Activated CD8-positive, alpha-beta T cell treated with anti-CD3 and anti-CD28 coated beads, Interleukin-2, amount 10 ng/mL, durations not matched to agents 7 days and 5 days (primary cell): ENCODE data around the gene TUBB4B. TPM values are rescaled to one million over a fixed set of nuclear protein-coding genes. Genes with fewer than 3 reads are reported as not detected.

ENCODE experiments used
- ATAC-seq: fragments of 150-1000 bp; cut with Tn5 transposase; one replicate; pipeline ENCODE4 v1.10.0; 2021; ENCODE audit warnings: moderate library complexity
- CTCF ChIA-PET: fragments of 350-600 bp; sonication (Branson Sonifier 250); formaldehyde crosslinking; loops from one replicate; lab custom pipeline; 2021; ENCODE audit warnings: antibody characterized with exemption; lab: Charles Lee
- POLR2A ChIA-PET: fragments of 350-600 bp; sonication (Branson Sonifier 250); formaldehyde crosslinking; loops from one replicate; lab custom pipeline; 2021; ENCODE audit warnings: antibody characterized with exemption; lab: Charles Lee
- DNase-seq: peaks from one replicate; pipeline ENCODE4 v3.0.0-alpha.2; 2020
- H3K27ac Mint-ChIP-seq: one replicate; pipeline ENCODE4 v1.8.0; 2021; ENCODE audit warnings: mild to moderate bottlenecking, mixed read lengths
- H3K27me3 Mint-ChIP-seq: one replicate; pipeline ENCODE4 v1.8.0; 2021; ENCODE audit warnings: low read depth, mixed read lengths
- H3K36me3 Mint-ChIP-seq: one replicate; pipeline ENCODE4 v1.8.0; 2021; ENCODE audit warnings: low read depth, mixed read lengths
- H3K4me1 Mint-ChIP-seq: one replicate; pipeline ENCODE4 v1.8.0; 2021; ENCODE audit warnings: low read depth, mixed read lengths
- H3K4me3 Mint-ChIP-seq: one replicate; pipeline ENCODE4 v1.8.0; 2021; ENCODE audit warnings: mild to moderate bottlenecking, mixed read lengths
- H3K9me3 Mint-ChIP-seq: one replicate; pipeline ENCODE4 v1.8.0; 2022; ENCODE audit warnings: mixed read lengths; ENCODE audit not compliant: insufficient read depth
- total RNA-seq, 2 experiments: library from RNA; stranded (reverse); gene quantifications; one replicate each; pipeline ENCODE4 v1.2.3, GENCODE V29; 2021

Gene TUBB4B
- total RNA-seq, 2 experiments from 2014 or later = 417 to 432 TPM

- DNase-seq (no peak), ATAC-seq (no peak)
- Mint-ChIP-seq H3K4me1 (peaks cover 38% of the 10 kb centered on the region), H3K27me3 (no peaks in the 10 kb centered on the region), H3K36me3 (peaks cover 6% of the 10 kb centered on the region), H3K4me3 (peak overlapping the region; percentile 72), H3K9me3 (no peaks in the 10 kb centered on the region), H3K27ac (peak overlapping the region; percentile 55)
- ChIA-PET CTCF (interaction anchor here (1.2 to 2.1 kb wide), 2 partner anchors 10 to 37 kb away, joined by 4 to 12 read pairs; partner anchors contain the start of genes ANAPC2 and SSNA1), POLR2A (interaction anchor here (2.0 to 3.4 kb wide), 2 partner anchors 11 to 70 kb away, joined by 5 to 27 read pairs; partner anchors contain the start of genes ANAPC2 and SSNA1)
These were observed 41.5 kb upstream of the TUBB4B start for GRCh38 chr9:137199411-137200121.

GRCh38 chr9:137200311-137201204 is 40.5 kb upstream of the TUBB4B start, which contains the start of gene TPRN:
TPRN (minus strand) TSS chr9:137200741; CDS start chr9:137200711, 30 bp downstream.
- no peaks in the 10 kb centered on the region for H3K27me3 Mint-ChIP-seq
- peaks cover 6% of the 10 kb centered on the region for H3K36me3 Mint-ChIP-seq
- peak within 1 kb of the TSS; percentile 86 for H3K4me3 Mint-ChIP-seq
- H3K9me3 Mint-ChIP-seq = no peaks in the 10 kb centered on the region
- ATAC-seq (peak; percentile 97), DNase-seq (peak; percentile 99)
- H3K4me1 Mint-ChIP-seq = peaks cover 39% of the 10 kb centered on the region
- peak within 1 kb of the TSS; percentile 86 for H3K27ac Mint-ChIP-seq
- ChIA-PET POLR2A (interaction anchor here (0.7 to 1.9 kb wide), 9 partner anchors 13 to 393 kb away, joined by 3 to 20 read pairs (median 4); partner anchors contain the start of genes ANAPC2, NELFB, SSNA1 and TUBB4B), CTCF (interaction anchor here (0.6 to 1.9 kb wide), 8 partner anchors 8 to 133 kb away, joined by 3 to 13 read pairs (median 4); partner anchors contain the start of genes ANAPC2 and SSNA1)

GRCh38 chr9:137201205-137201868 is 39.8 kb upstream of the TUBB4B start:
- H3K36me3 Mint-ChIP-seq = peaks cover 8% of the 10 kb centered on the region
- no peak for ATAC-seq
- H3K9me3 Mint-ChIP-seq = no peaks in the 10 kb centered on the region
- H3K4me3 Mint-ChIP-seq = peak overlapping the region; percentile 86
- ChIA-PET POLR2A (interaction anchor here (0.6 to 1.9 kb wide), 9 partner anchors 13 to 394 kb away, joined by 3 to 20 read pairs (median 4); partner anchors contain the start of genes ANAPC2, NELFB, SSNA1 and TUBB4B), CTCF (interaction anchor here (0.6 to 1.9 kb wide), 8 partner anchors 9 to 133 kb away, joined by 3 to 13 read pairs (median 4); partner anchors contain the start of genes ANAPC2 and SSNA1)
- DNase-seq = no peak
- H3K27ac Mint-ChIP-seq = peak overlapping the region; percentile 86
- peaks cover 43% of the 10 kb centered on the region for H3K4me1 Mint-ChIP-seq
- H3K27me3 Mint-ChIP-seq = no peaks in the 10 kb centered on the region

DNA sequence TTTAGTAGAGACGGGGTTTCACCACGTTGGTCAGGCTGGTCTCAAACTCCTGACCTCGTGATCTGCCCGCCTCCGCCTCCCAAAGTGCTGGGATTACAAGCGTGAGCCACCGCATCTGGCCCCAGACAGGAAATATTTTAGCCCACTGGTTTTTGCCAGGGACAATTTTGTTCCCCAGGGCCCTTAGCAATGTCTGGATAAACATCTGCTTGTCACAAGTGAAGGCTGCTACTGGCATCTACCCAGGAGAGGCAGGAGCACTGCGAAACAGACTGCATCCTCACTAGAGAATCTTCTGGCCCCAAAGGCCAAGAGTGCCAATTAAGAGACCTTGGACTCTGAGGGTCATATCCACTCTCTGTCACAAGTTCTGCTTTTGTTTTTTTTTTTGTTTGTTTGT is 38.1 kb upstream of the TUBB4B start:
- ChIA-PET CTCF (interaction anchor here (0.9 to 1.1 kb wide), 2 partner anchors 24 to 34 kb away, joined by 3 read pairs; partner anchors contain the start of gene RNF224), POLR2A (interaction anchor here (1.0 kb wide), 1 partner anchor 14 kb away, joined by 3 read pairs; the partner anchor contains the start of genes ANAPC2 and SSNA1)
- ATAC-seq = no peak
- no peak for DNase-seq
- H3K4me1 Mint-ChIP-seq = peaks cover 57% of the 10 kb centered on the region
- no peak overlapping the region for H3K27ac Mint-ChIP-seq
- H3K36me3 Mint-ChIP-seq = peaks cover 20% of the 10 kb centered on the region
- H3K27me3 Mint-ChIP-seq = no peaks in the 10 kb centered on the region
- no peaks in the 10 kb centered on the region for H3K9me3 Mint-ChIP-seq
- H3K4me3 Mint-ChIP-seq = no peak overlapping the region

GRCh38 chr9:137204731-137205125 is 36.4 kb upstream of the TUBB4B start:
- ATAC-seq = no peak
- H3K36me3 Mint-ChIP-seq = peaks cover 31% of the 10 kb centered on the region
- DNase-seq = no peak
- POLR2A ChIA-PET = interaction anchor here (0.6 to 2.6 kb wide), 9 partner anchors 9 to 109 kb away, joined by 3 to 12 read pairs (median 4); partner anchors contain the start of genes RNF208 and SSNA1
- H3K9me3 Mint-ChIP-seq = no peaks in the 10 kb centered on the region
- H3K4me1 Mint-ChIP-seq = peaks cover 51% of the 10 kb centered on the region
- H3K4me3 Mint-ChIP-seq = peak overlapping the region; percentile 94
- H3K27ac Mint-ChIP-seq = peak overlapping the region; percentile 97
- CTCF ChIA-PET = interaction anchor here (0.9 to 1.8 kb wide), 7 partner anchors 16 to 302 kb away, joined by 3 to 7 read pairs (median 3); partner anchors contain the start of gene SSNA1
- H3K27me3 Mint-ChIP-seq = no peaks in the 10 kb centered on the region

- peak; percentile 57 for ATAC-seq
- CTCF ChIA-PET = interaction anchor here (0.9 to 1.8 kb wide), 7 partner anchors 17 to 303 kb away, joined by 3 to 7 read pairs (median 4); partner anchors contain the start of gene SSNA1
- Mint-ChIP-seq H3K4me3 (peak within 1 kb of the TSS; percentile 94), H3K36me3 (peaks cover 33% of the 10 kb centered on the region), H3K4me1 (peaks cover 51% of the 10 kb centered on the region), H3K9me3 (no peaks in the 10 kb centered on the region), H3K27me3 (no peaks in the 10 kb centered on the region), H3K27ac (peak within 1 kb of the TSS; percentile 97)
- POLR2A ChIA-PET = interaction anchor here (0.7 to 2.6 kb wide), 10 partner anchors 10 to 110 kb away, joined by 4 to 12 read pairs (median 4); partner anchors contain the start of genes RNF208 and SSNA1
- peak; percentile 96 for DNase-seq
These were observed 35.7 kb upstream of the TUBB4B start, which contains the start of the genes NDOR1 and TMEM203 for GRCh38 chr9:137205126-137206069. NDOR1 (plus strand) TSS chr9:137205700; CDS start chr9:137205778, 78 bp downstream. TMEM203 (minus strand) TSS chr9:137205648; CDS start chr9:137205414, 234 bp downstream.

- POLR2A ChIA-PET = interaction anchor here (0.8 to 2.6 kb wide), 4 partner anchors 16 to 76 kb away, joined by 3 to 12 read pairs (median 6); partner anchors contain the start of gene RNF208
These were observed 34.5 kb upstream of the TUBB4B start for GRCh38 chr9:137206602-137207001.

GRCh38 chr9:137211532-137211931 is 29.6 kb upstream of the TUBB4B start:
- Mint-ChIP-seq H3K4me3 (no peak overlapping the region), H3K4me1 (peaks cover 16% of the 10 kb centered on the region), H3K36me3 (peaks cover 27% of the 10 kb centered on the region), H3K9me3 (no peaks in the 10 kb centered on the region), H3K27ac (no peak overlapping the region), H3K27me3 (no peaks in the 10 kb centered on the region)
- POLR2A ChIA-PET = no interaction called here
- ATAC-seq = no peak
- CTCF ChIA-PET = no interaction called here
- DNase-seq = no peak

More at GRCh38 chr9:137206602-137207001, 34.5 kb upstream of the TUBB4B start:
- no peaks in the 10 kb centered on the region for H3K9me3 Mint-ChIP-seq
- H3K4me3 Mint-ChIP-seq = peak overlapping the region; percentile 94
- peaks cover 37% of the 10 kb centered on the region for H3K36me3 Mint-ChIP-seq
- ATAC-seq = no peak
- H3K27me3 Mint-ChIP-seq = no peaks in the 10 kb centered on the region
- H3K4me1 Mint-ChIP-seq = peaks cover 44% of the 10 kb centered on the region
- no peak for DNase-seq
- H3K27ac Mint-ChIP-seq = peak overlapping the region; percentile 97
- CTCF ChIA-PET = interaction anchor here (1.4 to 1.6 kb wide), 2 partner anchors 30 to 171 kb away, joined by 3 to 5 read pairs; no protein-coding TSS in a partner anchor

DNA sequence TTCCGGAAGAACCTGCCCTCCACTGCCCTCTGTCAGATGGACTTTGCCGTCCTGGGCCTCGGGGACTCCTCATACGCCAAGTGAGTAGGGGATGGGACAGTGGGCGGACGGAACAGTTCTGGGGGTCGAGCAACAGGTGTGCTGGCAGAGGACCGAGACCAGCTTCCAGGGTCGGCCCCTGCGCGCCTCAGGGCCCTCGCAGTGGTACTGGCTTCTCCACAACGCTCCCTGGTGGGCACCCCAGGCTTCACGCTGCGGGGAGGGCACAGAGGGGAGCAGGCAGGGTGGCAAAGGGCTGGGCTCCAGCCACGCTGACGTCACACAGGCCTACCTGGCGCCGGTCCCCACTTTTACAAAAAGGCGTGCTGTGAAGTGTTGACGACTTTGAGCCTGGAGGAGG is 28.6 kb upstream of the TUBB4B start:
- Mint-ChIP-seq H3K27ac (no peak overlapping the region), H3K9me3 (no peaks in the 10 kb centered on the region), H3K4me1 (peaks cover 6% of the 10 kb centered on the region), H3K27me3 (no peaks in the 10 kb centered on the region), H3K36me3 (peaks cover 18% of the 10 kb centered on the region), H3K4me3 (no peak overlapping the region)
- ChIA-PET POLR2A (no interaction called here), CTCF (no interaction called here)
- no peak for ATAC-seq
- no peak for DNase-seq
